ENCODE data around the gene HDAC4. TPM values are rescaled to one million over a fixed set of nuclear protein-coding genes. Genes with fewer than 3 reads are reported as not detected.

HDAC4 gene
- total RNA-seq, 1 experiment from 2014 or later, result 61.5 TPM

DNA sequence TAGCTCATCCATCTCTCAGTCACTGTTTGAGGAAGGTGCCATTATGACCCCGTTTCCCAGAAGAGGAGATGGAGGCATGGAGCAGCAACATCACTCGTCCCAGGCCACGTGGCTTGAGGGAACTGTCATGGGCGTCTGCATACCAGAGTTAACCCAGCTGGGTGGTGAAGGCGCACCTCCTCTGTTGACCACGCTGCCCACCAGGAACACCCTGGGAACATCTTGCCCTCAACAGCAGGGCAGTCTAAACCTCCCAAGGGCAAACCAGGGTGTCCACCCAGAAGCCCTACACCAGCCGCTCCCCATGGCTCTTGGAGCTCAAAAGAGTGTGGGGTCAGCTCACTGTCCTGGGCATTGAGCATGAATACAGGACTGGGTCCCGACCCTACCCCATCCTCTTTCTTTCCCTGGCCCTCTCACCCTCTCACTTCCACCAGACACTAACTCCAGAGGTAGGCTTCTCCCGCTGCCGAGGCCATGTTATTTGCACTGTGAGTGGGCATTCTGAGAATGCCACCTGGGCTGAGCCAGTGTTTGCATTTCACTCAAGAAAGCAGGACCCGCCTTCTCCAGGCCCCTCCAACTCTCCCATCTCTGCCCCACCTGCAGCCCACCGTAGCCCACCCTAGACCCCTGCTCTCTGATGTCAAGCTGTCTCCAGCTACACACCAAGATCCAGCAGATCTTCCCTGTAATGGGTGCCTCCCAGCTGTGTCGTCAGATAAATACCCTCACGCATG is 259.6 kb downstream of the HDAC4 start:
- Histone ChIP-seq H3F3A (ENCODE audit: insufficient read depth, low read depth) (no peaks in the 10 kb centered on the region; the same call in 1 of the 2 replicates), H3K4me3 (no peak overlapping the region), H3K4me2 (no peak overlapping the region), H3K79me2 (ENCODE audit: low read depth) (no peaks in the 10 kb centered on the region), H3K27me3 (ENCODE audit: insufficient read depth, low read depth) (no peaks in the 10 kb centered on the region), H4K20me1 (ENCODE audit: insufficient read depth) (no peaks in the 10 kb centered on the region), H3K36me3 (ENCODE audit: low read depth) (no peaks in the 10 kb centered on the region), H3K27ac (no peak overlapping the region), H3K9me3 (ENCODE audit: insufficient read depth, low read depth) (no peaks in the 10 kb centered on the region), H3K4me1 (replicated peaks; ENCODE audit: insufficient read depth) (no peaks in the 10 kb centered on the region), H2AFZ (no peak overlapping the region), H3K9me2 (ENCODE audit: insufficient read depth) (no peaks in the 10 kb centered on the region)
- intact Hi-C loops (cut with micrococcal nuclease; ENCODE audit: unreplicated experiment), result loop anchor here (5.0 kb wide), 1 partner anchor 256 kb away; no protein-coding TSS in a partner anchor
- ChIA-PET CTCF (interaction anchor here (0.6 kb wide), 2 partner anchors 303 to 467 kb away, joined by 3 read pairs; no protein-coding TSS in a partner anchor), POLR2A (ENCODE audit: unreplicated experiment) (no interaction called here)
- no TSS peak for BruUV-seq (replicated peaks)
- TF ChIP-seq EZH2 (IDR thresholded peaks at IDR 0.05; ENCODE audit: low read depth), result no peak
- TF ChIP-seq, protein P1, sequence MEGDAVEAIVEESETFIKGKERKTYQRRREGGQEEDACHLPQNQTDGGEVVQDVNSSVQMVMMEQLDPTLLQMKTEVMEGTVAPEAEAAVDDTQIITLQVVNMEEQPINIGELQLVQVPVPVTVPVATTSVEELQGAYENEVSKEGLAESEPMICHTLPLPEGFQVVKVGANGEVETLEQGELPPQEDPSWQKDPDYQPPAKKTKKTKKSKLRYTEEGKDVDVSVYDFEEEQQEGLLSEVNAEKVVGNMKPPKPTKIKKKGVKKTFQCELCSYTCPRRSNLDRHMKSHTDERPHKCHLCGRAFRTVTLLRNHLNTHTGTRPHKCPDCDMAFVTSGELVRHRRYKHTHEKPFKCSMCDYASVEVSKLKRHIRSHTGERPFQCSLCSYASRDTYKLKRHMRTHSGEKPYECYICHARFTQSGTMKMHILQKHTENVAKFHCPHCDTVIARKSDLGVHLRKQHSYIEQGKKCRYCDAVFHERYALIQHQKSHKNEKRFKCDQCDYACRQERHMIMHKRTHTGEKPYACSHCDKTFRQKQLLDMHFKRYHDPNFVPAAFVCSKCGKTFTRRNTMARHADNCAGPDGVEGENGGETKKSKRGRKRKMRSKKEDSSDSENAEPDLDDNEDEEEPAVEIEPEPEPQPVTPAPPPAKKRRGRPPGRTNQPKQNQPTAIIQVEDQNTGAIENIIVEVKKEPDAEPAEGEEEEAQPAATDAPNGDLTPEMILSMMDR (conservative IDR thresholded peaks at IDR 0.05), result no peak
- no peak for DNase-seq

DNA sequence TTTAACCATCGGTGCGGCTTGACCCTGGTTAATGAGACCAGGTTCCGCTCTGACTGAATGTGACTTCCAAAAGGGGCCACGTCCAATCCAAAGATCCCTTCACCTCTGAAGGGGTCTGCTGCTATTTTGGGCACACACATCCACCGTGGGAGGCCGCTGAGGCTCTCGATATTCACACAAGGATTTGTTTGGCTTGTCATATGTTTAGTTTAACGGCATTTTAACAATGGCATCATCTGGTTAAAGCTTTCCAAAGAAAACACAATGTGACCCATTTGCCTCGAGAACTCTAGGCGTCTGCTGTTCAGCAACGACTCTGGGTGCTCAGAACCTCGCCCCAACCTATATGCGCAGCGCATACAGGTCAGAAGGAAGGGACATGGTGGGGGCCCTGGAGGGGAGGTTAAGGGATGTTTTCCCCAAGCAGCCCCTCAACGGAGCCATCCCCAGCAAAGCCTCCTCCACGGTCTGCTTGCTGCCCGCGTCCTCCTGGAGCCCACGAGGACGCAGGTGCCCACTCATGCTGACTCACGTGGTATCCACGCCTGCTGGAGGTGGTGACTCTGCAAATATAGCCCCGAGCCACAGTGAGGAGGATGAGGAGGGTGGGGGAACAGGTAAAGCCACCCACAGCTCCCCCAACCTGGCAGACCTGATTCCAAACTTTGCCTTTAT is 260.3 kb downstream of the HDAC4 start:
- no peaks in the 10 kb centered on the region for H3K4me1 ChIP-seq (replicated peaks; ENCODE audit: insufficient read depth)
- H2AFZ ChIP-seq, result no peak overlapping the region
- no peak for DNase-seq
- no TSS peak for BruUV-seq (replicated peaks)
- H3K27ac ChIP-seq, result no peak overlapping the region
- no peaks in the 10 kb centered on the region; the same call in 1 of the 2 replicates for H3F3A ChIP-seq (ENCODE audit: insufficient read depth, low read depth)
- TF ChIP-seq, protein P1 (conservative IDR thresholded peaks at IDR 0.05), result no peak
- no peak for TF ChIP-seq EZH2 (IDR thresholded peaks at IDR 0.05; ENCODE audit: low read depth)
- no peak overlapping the region for H3K4me3 ChIP-seq
- CTCF ChIA-PET, result interaction anchor here (0.6 kb wide), 1 partner anchor 303 kb away, joined by 3 read pairs; no protein-coding TSS in a partner anchor
- H3K36me3 ChIP-seq (ENCODE audit: low read depth), result no peaks in the 10 kb centered on the region
- H3K9me2 ChIP-seq (ENCODE audit: insufficient read depth), result no peaks in the 10 kb centered on the region
- POLR2A ChIA-PET (ENCODE audit: unreplicated experiment), result no interaction called here
- no peaks in the 10 kb centered on the region for H3K79me2 ChIP-seq (ENCODE audit: low read depth)
- intact Hi-C loops (cut with micrococcal nuclease; ENCODE audit: unreplicated experiment), result loop anchor here (5.0 kb wide), 1 partner anchor 257 kb away; no protein-coding TSS in a partner anchor
- H3K4me2 ChIP-seq, result no peak overlapping the region
- H3K9me3 ChIP-seq (ENCODE audit: insufficient read depth, low read depth), result no peaks in the 10 kb centered on the region
- no peaks in the 10 kb centered on the region for H3K27me3 ChIP-seq (ENCODE audit: insufficient read depth, low read depth)
- H4K20me1 ChIP-seq (ENCODE audit: insufficient read depth), result no peaks in the 10 kb centered on the region

DNA sequence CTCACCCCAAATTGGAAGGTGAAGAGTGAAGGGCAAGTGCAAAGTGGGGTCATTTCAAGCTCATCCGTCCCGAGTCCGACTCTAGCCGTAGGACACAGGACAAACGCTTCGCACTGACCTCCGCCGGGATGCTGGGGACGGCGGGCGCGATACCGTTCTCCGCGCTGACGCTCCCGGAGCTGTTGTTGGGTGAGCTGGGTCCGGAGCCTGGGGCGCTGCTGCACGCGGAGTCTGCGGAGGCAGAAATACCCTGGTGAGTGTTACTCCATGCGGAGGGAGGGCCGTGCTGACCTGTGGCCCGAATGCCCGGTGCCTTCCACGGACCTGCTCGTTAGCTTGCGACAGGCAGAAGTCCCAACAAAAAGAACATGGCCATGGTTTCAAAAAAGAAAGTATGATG is 261.3 kb downstream of the HDAC4 start:
- no peak overlapping the region for H3K27ac ChIP-seq
- no peak for DNase-seq
- H3K79me2 ChIP-seq (ENCODE audit: low read depth), result no peaks in the 10 kb centered on the region
- no peaks in the 10 kb centered on the region for H3K36me3 ChIP-seq (ENCODE audit: low read depth)
- H3K9me3 ChIP-seq (ENCODE audit: insufficient read depth, low read depth), result no peaks in the 10 kb centered on the region
- BruUV-seq (replicated peaks), result no TSS peak
- H4K20me1 ChIP-seq (ENCODE audit: insufficient read depth), result no peaks in the 10 kb centered on the region
- H2AFZ ChIP-seq, result no peak overlapping the region
- intact Hi-C loops (cut with micrococcal nuclease; ENCODE audit: unreplicated experiment), result no loop called here
- TF ChIP-seq, protein P1 (conservative IDR thresholded peaks at IDR 0.05), result no peak
- TF ChIP-seq EZH2 (IDR thresholded peaks at IDR 0.05; ENCODE audit: low read depth), result no peak
- H3K27me3 ChIP-seq (ENCODE audit: insufficient read depth, low read depth), result no peaks in the 10 kb centered on the region
- no peaks in the 10 kb centered on the region for H3K9me2 ChIP-seq (ENCODE audit: insufficient read depth)
- ChIA-PET CTCF (no interaction called here), POLR2A (ENCODE audit: unreplicated experiment) (no interaction called here)
- H3K4me2 ChIP-seq, result no peak overlapping the region
- no peak overlapping the region for H3K4me3 ChIP-seq
- H3F3A ChIP-seq (ENCODE audit: insufficient read depth, low read depth), result no peaks in the 10 kb centered on the region; the same call in 1 of the 2 replicates
- H3K4me1 ChIP-seq (replicated peaks; ENCODE audit: insufficient read depth), result no peaks in the 10 kb centered on the region
